ENCODE data around the gene CNKSR2. TPM values are rescaled to one million over a fixed set of nuclear protein-coding genes. Genes with fewer than 3 reads are reported as not detected.

CNKSR2 gene
- total RNA-seq, 4 donors from 2014 or later = 1.1 to 3.6 (median 2.2) TPM

- no peak overlapping the region for H3K4me3 ChIP-seq (ENCODE audit: low read depth, poor library complexity, severe bottlenecking)
- DNase-seq (ENCODE audit: low spot score in 2 of 2) = no peak
- TF ChIP-seq CTCF (IDR thresholded peaks at IDR 0.05) (no peak), POLR2A (IDR thresholded peaks at IDR 0.05) (no peak)
- 84 to 89% methylated on average over 1 of the region's 1 CpG for WGBS, 2 donors
- intact Hi-C loops (cut with DNase I; ENCODE audit: low total_unique reads) = no loop called here
These were observed 10.0 kb downstream of the CNKSR2 start for GRCh38 chrX:21384178-21384577.

- intact Hi-C loops (cut with DNase I; ENCODE audit: low total_unique reads) = no loop called here
These were observed 20.6 kb downstream of the CNKSR2 start for GRCh38 chrX:21394792-21395191.

GRCh38 chrX:21398426-21398825 is 24.2 kb downstream of the CNKSR2 start:
- 69 to 95% methylated on average over 3 of the region's 3 CpGs for WGBS, 2 donors
- no peak overlapping the region for H3K4me3 ChIP-seq (ENCODE audit: low read depth, poor library complexity, severe bottlenecking)
- TF ChIP-seq CTCF (IDR thresholded peaks at IDR 0.05) = no peak
- no peak for TF ChIP-seq POLR2A (IDR thresholded peaks at IDR 0.05)
- intact Hi-C loops (cut with DNase I; ENCODE audit: low total_unique reads) = no loop called here
- DNase-seq (ENCODE audit: low spot score in 2 of 2) = no peak

More at GRCh38 chrX:21394792-21395191, 20.6 kb downstream of the CNKSR2 start:
- DNase-seq (ENCODE audit: low spot score in 2 of 2) = no peak
- TF ChIP-seq CTCF (IDR thresholded peaks at IDR 0.05) (no peak), POLR2A (IDR thresholded peaks at IDR 0.05) (no peak)
- no peak overlapping the region for H3K4me3 ChIP-seq (ENCODE audit: low read depth, poor library complexity, severe bottlenecking)
- 17 to 57% methylated on average over 1 of the region's 1 CpG for WGBS, 2 donors

GRCh38 chrX:21400408-21401121 is 26.3 kb downstream of the CNKSR2 start:
- intact Hi-C loops (cut with DNase I; ENCODE audit: low total_unique reads) = no loop called here
- 78 to 81% methylated on average over 1 of the region's 1 CpG for WGBS, 2 donors

GRCh38 chrX:21408307-21408706 is 34.1 kb downstream of the CNKSR2 start:
- DNase-seq (ENCODE audit: low spot score in 2 of 2) = no peak

More at GRCh38 chrX:21400408-21401121, 26.3 kb downstream of the CNKSR2 start:
- H3K4me3 ChIP-seq (ENCODE audit: low read depth, poor library complexity, severe bottlenecking) = no peak overlapping the region
- no peak for DNase-seq (ENCODE audit: low spot score in 2 of 2)
- TF ChIP-seq POLR2A (IDR thresholded peaks at IDR 0.05) = no peak
- TF ChIP-seq CTCF (IDR thresholded peaks at IDR 0.05) = no peak

More at GRCh38 chrX:21408307-21408706, 34.1 kb downstream of the CNKSR2 start:
- TF ChIP-seq POLR2A (IDR thresholded peaks at IDR 0.05) = no peak
- TF ChIP-seq CTCF (IDR thresholded peaks at IDR 0.05) = no peak
- H3K4me3 ChIP-seq (ENCODE audit: low read depth, poor library complexity, severe bottlenecking) = no peak overlapping the region
- WGBS, 2 donors = 25 to 36% methylated on average over 2 of the region's 2 CpGs
- intact Hi-C loops (cut with DNase I; ENCODE audit: low total_unique reads) = no loop called here

Data from lower leg skin (tissue), 4 donors.